ENCODE data around the gene TUBG1. TPM values are rescaled to one million over a fixed set of nuclear protein-coding genes. Genes with fewer than 3 reads are reported as not detected.
"Not testable (repeated sequence)": the region's sequence is repeated elsewhere in the genome, so short reads cannot be mapped to it uniquely, and the experiment has no call there.

The TUBG1 gene
- total RNA-seq, 2 experiments from 2014 or later = 113 to 114 TPM

DNA sequence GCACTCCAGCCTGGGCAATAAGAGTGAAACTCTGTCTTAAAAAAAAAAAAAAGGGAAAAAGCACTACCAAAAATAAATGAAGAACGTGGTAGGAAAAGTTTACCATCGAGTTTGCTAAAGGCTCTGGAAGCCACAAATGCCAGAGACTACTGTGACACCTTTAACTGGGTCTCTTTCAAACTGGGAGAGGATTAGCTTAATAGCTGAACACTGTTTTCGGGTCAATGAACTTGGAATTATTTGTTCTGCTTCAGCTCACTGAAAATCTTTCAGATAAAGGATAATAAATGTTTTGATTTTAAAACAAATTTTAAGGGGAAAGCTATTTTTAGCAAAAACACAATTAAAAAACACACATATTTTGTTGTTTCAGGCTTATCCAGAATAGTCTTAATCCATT, 1.7 kb upstream of the TUBG1 start:
- no peaks in the 10 kb centered on the region; the same call in 1 of the 2 replicates for H4K20me1 ChIP-seq (ENCODE audit: insufficient read depth, low read length)
- no peak overlapping the region for H2AFZ ChIP-seq (ENCODE audit: low read length)
- H3K4me2 ChIP-seq (ENCODE audit: low read length) = peak overlapping the region; percentile 80
- intact Hi-C loops (cut with micrococcal nuclease; ENCODE audit: unreplicated experiment) = loop anchor here (1.0 to 2.0 kb wide), 2 partner anchors 29 to 71 kb away; no protein-coding TSS in a partner anchor
- peaks cover 77% of the 10 kb centered on the region for H3K79me2 ChIP-seq (ENCODE audit: insufficient read depth, low read depth, low read length)
- no peaks in the 10 kb centered on the region for H3K9me2 ChIP-seq (ENCODE audit: insufficient read depth, low read length)
- no TSS peak for BruUV-seq (replicated peaks)
- peaks cover 17% of the 10 kb centered on the region for H3K36me3 ChIP-seq (ENCODE audit: insufficient read depth, low read length)
- POLR2A ChIA-PET = interaction anchor here (0.6 to 2.0 kb wide), 10 partner anchors 9 to 71 kb away, joined by 3 to 8 read pairs (median 5); partner anchors contain the start of genes PLEKHH3, PSMC3IP and TUBG2
- no peak for DNase-seq (ENCODE audit: low spot score)
- CTCF ChIA-PET (ENCODE audit: unreplicated experiment) = interaction anchor here (1.7 to 2.3 kb wide), 2 partner anchors 9 to 29 kb away, joined by 4 to 11 read pairs; partner anchors contain the start of gene PSMC3IP
- no peaks in the 10 kb centered on the region; the same call in 1 of the 2 replicates for H3K9me3 ChIP-seq (ENCODE audit: low read length)
- H3K4me1 ChIP-seq (ENCODE audit: insufficient read depth, low read length, poor library complexity, severe bottlenecking) = peaks cover 46% of the 10 kb centered on the region
- no peak for TF ChIP-seq EZH2phosphoT487 (IDR thresholded peaks at IDR 0.05; ENCODE audit: borderline replicate concordance, low read depth, low read length)
- TF ChIP-seq, protein P1, sequence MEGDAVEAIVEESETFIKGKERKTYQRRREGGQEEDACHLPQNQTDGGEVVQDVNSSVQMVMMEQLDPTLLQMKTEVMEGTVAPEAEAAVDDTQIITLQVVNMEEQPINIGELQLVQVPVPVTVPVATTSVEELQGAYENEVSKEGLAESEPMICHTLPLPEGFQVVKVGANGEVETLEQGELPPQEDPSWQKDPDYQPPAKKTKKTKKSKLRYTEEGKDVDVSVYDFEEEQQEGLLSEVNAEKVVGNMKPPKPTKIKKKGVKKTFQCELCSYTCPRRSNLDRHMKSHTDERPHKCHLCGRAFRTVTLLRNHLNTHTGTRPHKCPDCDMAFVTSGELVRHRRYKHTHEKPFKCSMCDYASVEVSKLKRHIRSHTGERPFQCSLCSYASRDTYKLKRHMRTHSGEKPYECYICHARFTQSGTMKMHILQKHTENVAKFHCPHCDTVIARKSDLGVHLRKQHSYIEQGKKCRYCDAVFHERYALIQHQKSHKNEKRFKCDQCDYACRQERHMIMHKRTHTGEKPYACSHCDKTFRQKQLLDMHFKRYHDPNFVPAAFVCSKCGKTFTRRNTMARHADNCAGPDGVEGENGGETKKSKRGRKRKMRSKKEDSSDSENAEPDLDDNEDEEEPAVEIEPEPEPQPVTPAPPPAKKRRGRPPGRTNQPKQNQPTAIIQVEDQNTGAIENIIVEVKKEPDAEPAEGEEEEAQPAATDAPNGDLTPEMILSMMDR (conservative IDR thresholded peaks at IDR 0.05; ENCODE audit: low read length) = no peak
- H3K4me3 ChIP-seq (ENCODE audit: low read depth, low read length, poor library complexity, severe bottlenecking) = peak overlapping the region; percentile 88
- peak overlapping the region; percentile 74 for H3K27ac ChIP-seq (ENCODE audit: low read depth, low read length, poor library complexity, severe bottlenecking)

DNA sequence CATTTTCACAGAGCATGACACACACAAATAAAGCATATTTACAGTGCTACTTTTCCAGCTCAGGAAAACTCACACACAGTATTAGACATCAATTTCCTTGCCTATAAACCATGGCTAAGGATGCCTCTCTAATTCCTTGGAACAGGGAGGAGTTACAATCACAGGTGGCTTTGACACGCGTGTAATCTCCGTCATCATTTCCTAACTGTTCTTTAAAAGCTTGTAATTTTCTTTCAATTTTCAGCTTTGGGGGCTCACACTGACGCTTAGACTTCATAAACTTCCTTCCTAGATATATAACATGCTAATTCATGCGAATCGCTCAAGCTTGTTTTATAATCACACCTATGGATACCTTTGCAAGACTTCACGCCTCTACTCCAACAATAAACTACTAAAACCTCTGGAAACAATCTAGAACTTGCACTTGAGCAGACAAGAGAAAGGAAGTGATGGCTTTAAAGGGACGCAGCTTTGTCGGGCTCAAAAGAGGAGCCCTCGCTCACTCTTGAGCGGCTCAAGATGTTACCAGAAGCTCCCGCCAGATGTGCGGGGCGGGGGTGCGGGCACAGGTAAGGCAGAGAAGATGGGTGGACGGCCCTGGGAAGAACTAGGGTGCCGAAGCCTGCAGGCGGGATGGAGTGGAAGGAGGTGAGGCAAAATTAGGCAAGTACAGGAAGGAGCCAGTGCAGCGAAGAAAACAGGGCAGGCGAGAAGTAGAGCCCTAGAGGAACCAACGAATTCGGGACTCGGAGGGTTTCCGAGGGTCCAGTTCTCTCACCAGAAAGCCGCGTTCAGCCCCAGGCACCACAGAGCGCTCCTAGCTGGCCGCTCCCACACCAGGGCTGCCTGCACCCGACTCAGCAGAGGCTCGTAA, 940 bp upstream of the TUBG1 start:
- peaks cover 38% of the 10 kb centered on the region for H3K4me1 ChIP-seq (ENCODE audit: insufficient read depth, low read length, poor library complexity, severe bottlenecking)
- peak overlapping the region; percentile 74 for H3K27ac ChIP-seq (ENCODE audit: low read depth, low read length, poor library complexity, severe bottlenecking)
- H3K9me3 ChIP-seq (ENCODE audit: low read length) = no peaks in the 10 kb centered on the region
- peak overlapping the region; percentile 88 for H3K4me3 ChIP-seq (ENCODE audit: low read depth, low read length, poor library complexity, severe bottlenecking)
- no peaks in the 10 kb centered on the region for H3K9me2 ChIP-seq (ENCODE audit: insufficient read depth, low read length)
- peak overlapping the region; percentile 80 for H3K4me2 ChIP-seq (ENCODE audit: low read length)
- H3K36me3 ChIP-seq (ENCODE audit: insufficient read depth, low read length) = peaks cover 20% of the 10 kb centered on the region
- BruUV-seq (replicated peaks) = no TSS peak
- H3K79me2 ChIP-seq (ENCODE audit: insufficient read depth, low read depth, low read length) = peaks cover 70% of the 10 kb centered on the region
- intact Hi-C loops (cut with micrococcal nuclease; ENCODE audit: unreplicated experiment) = loop anchor here (1.0 to 2.0 kb wide), 2 partner anchors 30 to 70 kb away; no protein-coding TSS in a partner anchor
- no peak for TF ChIP-seq EZH2phosphoT487 (IDR thresholded peaks at IDR 0.05; ENCODE audit: borderline replicate concordance, low read depth, low read length)
- TF ChIP-seq, protein P1 (conservative IDR thresholded peaks at IDR 0.05; ENCODE audit: low read length) = no peak
- DNase-seq (ENCODE audit: low spot score) = peak; percentile 55
- ChIA-PET POLR2A (interaction anchor here (0.8 to 2.0 kb wide), 17 partner anchors 9 to 166 kb away, joined by 3 to 8 read pairs (median 4); partner anchors contain the start of genes PLEKHH3, PSMC3IP and TUBG2), CTCF (ENCODE audit: unreplicated experiment) (interaction anchor here (1.7 to 2.3 kb wide), 2 partner anchors 9 to 30 kb away, joined by 4 to 11 read pairs; partner anchors contain the start of gene PSMC3IP)
- H4K20me1 ChIP-seq (ENCODE audit: insufficient read depth, low read length) = no peaks in the 10 kb centered on the region; the same call in 1 of the 2 replicates
- H2AFZ ChIP-seq (ENCODE audit: low read length) = peak overlapping the region; percentile 18; the same call in 1 of the 2 replicates

DNA sequence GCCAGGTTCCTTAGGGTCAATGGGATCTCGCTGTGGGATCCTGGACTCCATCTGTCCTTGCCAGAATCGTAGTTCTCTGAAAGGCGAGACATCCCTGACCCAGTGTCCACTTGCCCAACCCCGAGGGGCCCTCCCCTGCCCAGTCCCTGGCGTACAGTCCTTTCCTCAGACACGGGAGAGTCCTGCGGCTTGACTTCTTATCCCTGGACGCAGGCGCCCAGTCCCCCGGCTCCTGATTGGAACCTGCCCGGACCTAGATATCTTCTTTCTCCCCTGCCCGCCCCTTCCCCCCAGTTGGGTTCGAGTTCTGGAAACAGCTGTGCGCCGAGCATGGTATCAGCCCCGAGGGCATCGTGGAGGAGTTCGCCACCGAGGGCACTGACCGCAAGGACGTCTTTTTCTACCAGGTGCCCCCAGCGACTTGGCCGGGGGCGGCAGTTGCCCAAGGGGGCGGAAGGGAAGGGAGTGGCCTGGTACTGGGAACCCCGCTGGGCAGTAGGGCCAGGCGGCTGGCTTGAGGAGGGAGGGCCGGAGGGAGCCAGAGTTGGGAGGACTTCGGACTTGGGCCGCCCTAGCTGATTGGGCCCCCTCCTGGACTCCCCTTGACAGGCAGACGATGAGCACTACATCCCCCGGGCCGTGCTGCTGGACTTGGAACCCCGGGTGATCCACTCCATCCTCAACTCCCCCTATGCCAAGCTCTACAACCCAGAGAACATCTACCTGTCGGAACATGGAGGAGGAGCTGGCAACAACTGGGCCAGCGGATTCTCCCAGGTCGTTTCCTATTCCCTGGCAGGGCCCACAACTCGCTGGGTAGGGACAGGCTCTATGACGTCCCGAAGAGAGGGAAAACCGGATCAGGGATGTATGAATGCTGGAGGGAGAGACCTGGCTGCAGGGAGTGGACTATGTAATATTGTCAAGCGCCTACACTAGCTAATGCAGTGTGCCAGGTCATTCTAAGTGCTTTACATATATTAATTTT, 625 bp downstream of the TUBG1 start:
- H3K9me3 ChIP-seq (ENCODE audit: low read length); H3K9me2 ChIP-seq (ENCODE audit: insufficient read depth, low read length); DNase-seq (ENCODE audit: low spot score); H4K20me1 ChIP-seq (ENCODE audit: insufficient read depth, low read length): not testable (repeated sequence)
- Histone ChIP-seq H3K36me3 (ENCODE audit: insufficient read depth, low read length) (peaks cover 34% of the 10 kb centered on the region), H3K4me2 (ENCODE audit: low read length) (peak overlapping the region; percentile 88), H3K4me1 (ENCODE audit: insufficient read depth, low read length, poor library complexity, severe bottlenecking) (peaks cover 23% of the 10 kb centered on the region), H3K79me2 (ENCODE audit: insufficient read depth, low read depth, low read length) (peaks cover 54% of the 10 kb centered on the region), H3K4me3 (ENCODE audit: low read depth, low read length, poor library complexity, severe bottlenecking) (peak overlapping the region; percentile 88), H3K27ac (ENCODE audit: low read depth, low read length, poor library complexity, severe bottlenecking) (peak overlapping the region; percentile 61), H2AFZ (ENCODE audit: low read length) (peak overlapping the region; percentile 70; the same call in 1 of the 2 replicates)
- intact Hi-C loops (cut with micrococcal nuclease; ENCODE audit: unreplicated experiment) = loop anchor here (2.0 kb wide), 1 partner anchor 69 kb away; no protein-coding TSS in a partner anchor
- ChIA-PET CTCF (ENCODE audit: unreplicated experiment) (interaction anchor here (2.3 kb wide), 1 partner anchor 32 kb away, joined by 11 read pairs; the partner anchor contains the start of gene PSMC3IP), POLR2A (interaction anchor here (0.8 to 1.5 kb wide), 7 partner anchors 8 to 71 kb away, joined by 3 to 7 read pairs (median 3); partner anchors contain the start of genes PSMC3IP and TUBG2)
- BruUV-seq (replicated peaks) = TSS peak; percentile 69
